IMR-90 (cell line): Measurements from ENCODE around the gene TNRC6B. TPM values are rescaled to one million over a fixed set of nuclear protein-coding genes. Genes with fewer than 3 reads are reported as not detected.

Experiments used
- ATAC-seq: fragments of 200-7000 bp; cut with Tn5 transposase; 2 replicates; pipeline ENCODE4 v1.9.1; 2020; ENCODE audit warnings: low read depth, mild to moderate bottlenecking, moderate library complexity
- BruUV-seq: library from RNA; stranded (reverse); fragments of 400-500 nt; replicated peaks from 2 replicates; lab custom pipeline; 2021; lab: Mats Ljungman, UMichigan
- CTCF ChIA-PET: fragments of 300-600 bp; formaldehyde crosslinking; extraction: SDS; loops from one replicate; lab custom pipeline; 2021; ENCODE audit warnings: antibody characterized with exemption; lab: Yijun Ruan, JAX
- POLR2A ChIA-PET: fragments of 300-600 bp; sonication (Branson Sonifier 250); formaldehyde crosslinking; loops from one replicate; lab custom pipeline; 2022; ENCODE audit warnings: antibody characterized with exemption; ENCODE audit not compliant: unreplicated experiment; lab: Charles Lee
- DNase-seq: peaks from one replicate; pipeline ENCODE4 v3.0.0; 2013
- H2AFZ ChIP-seq: replicated peaks from 2 replicates; pipeline ENCODE3; 2013; ENCODE audit warnings: low read length, mild to moderate bottlenecking; ENCODE audit not compliant: poor library complexity
- H2AK5ac ChIP-seq: 2 replicates; pipeline ENCODE4 v1.6.1; 2013; ENCODE audit warnings: low read depth, low read length, inconsistent platforms
- H2AK9ac ChIP-seq: replicated peaks from 2 replicates; pipeline ENCODE3; 2013; ENCODE audit warnings: mild to moderate bottlenecking, low read depth, low read length, moderate library complexity; ENCODE audit not compliant: poor library complexity
- H2BK120ac ChIP-seq: 2 replicates; pipeline ENCODE4 v1.6.1; 2013; ENCODE audit warnings: low read depth, low read length, inconsistent platforms
- H2BK15ac ChIP-seq: 3 replicates; pipeline ENCODE4 v1.6.1; 2013; ENCODE audit warnings: low read depth, low read length, inconsistent platforms
- H2BK20ac ChIP-seq: 2 replicates; pipeline ENCODE4 v1.6.1; 2013; ENCODE audit warnings: low read depth, mild to moderate bottlenecking, inconsistent platforms, low read length, moderate library complexity
- H2BK5ac ChIP-seq: 2 replicates; pipeline ENCODE4 v1.6.1; 2013; ENCODE audit warnings: mild to moderate bottlenecking, low read depth, low read length, inconsistent platforms; ENCODE audit not compliant: poor library complexity, severe bottlenecking
- H3K14ac ChIP-seq: replicated peaks from 2 replicates; pipeline ENCODE4 v1.6.1; 2013; ENCODE audit warnings: low read depth, low read length, inconsistent platforms
- H3K18ac ChIP-seq: 2 replicates; pipeline ENCODE4 v1.6.1; 2013; ENCODE audit warnings: low read depth, low read length, control low read depth
- H3K23ac ChIP-seq: 2 replicates; pipeline ENCODE4 v1.6.1; 2013; ENCODE audit warnings: low read depth, low read length, inconsistent platforms
- H3K27ac ChIP-seq: 2 replicates; pipeline ENCODE4 v1.5.1; 2013; ENCODE audit warnings: mild to moderate bottlenecking, control low read depth, low read length; ENCODE audit not compliant: insufficient read depth
- H3K27me3 ChIP-seq: 2 replicates; pipeline ENCODE4 v1.6.1; 2013; ENCODE audit warnings: low read length; ENCODE audit not compliant: control insufficient read depth, insufficient read depth
- H3K36me3 ChIP-seq: 2 replicates; pipeline ENCODE4 v1.6.1; 2013; ENCODE audit warnings: low read length, mixed read lengths; ENCODE audit not compliant: control insufficient read depth, insufficient read depth
- H3K4ac ChIP-seq: 2 replicates; pipeline ENCODE4 v1.6.1; 2013; ENCODE audit warnings: low read depth, low read length, inconsistent platforms
- H3K4me1 ChIP-seq: 2 replicates; pipeline ENCODE4 v1.6.1; 2013; ENCODE audit warnings: low read length, mixed read lengths; ENCODE audit not compliant: control insufficient read depth, insufficient read depth
- H3K4me2 ChIP-seq: 2 replicates; pipeline ENCODE4 v1.6.1; 2013; ENCODE audit warnings: low read depth, mild to moderate bottlenecking, control low read depth, low read length, moderate library complexity
- H3K4me3 ChIP-seq: 2 replicates; pipeline ENCODE4 v1.5.1; 2013; ENCODE audit warnings: low read depth, mild to moderate bottlenecking, control low read depth, low read length, moderate library complexity; ENCODE audit not compliant: insufficient read depth
- H3K56ac ChIP-seq: 2 replicates; pipeline ENCODE4 v1.6.1; 2013; ENCODE audit warnings: low read length, inconsistent platforms; ENCODE audit not compliant: insufficient read depth; ENCODE audit errors: extremely low read depth
- H3K79me1 ChIP-seq, 2 experiments: 2 replicates each; pipeline ENCODE4 v1.6.1; 2013; ENCODE audit warnings: low read length in 2 of 2, inconsistent platforms in 1 of 2, low read depth in 1 of 2
- H3K9ac ChIP-seq: 2 replicates; pipeline ENCODE4 v1.6.1; 2013; ENCODE audit warnings: low read depth, low read length, control low read depth
- H3K9me1 ChIP-seq: 2 replicates; pipeline ENCODE4 v1.6.1; 2013; ENCODE audit warnings: low read length, inconsistent platforms; ENCODE audit not compliant: insufficient read depth
- H3K9me3 ChIP-seq: 2 replicates; pipeline ENCODE4 v1.6.1; 2013; ENCODE audit warnings: low read length; ENCODE audit not compliant: control insufficient read depth, insufficient read depth
- H4K20me1 ChIP-seq: 2 replicates; pipeline ENCODE4 v1.6.1; 2013; ENCODE audit warnings: low read length, inconsistent platforms; ENCODE audit not compliant: insufficient read depth
- H4K5ac ChIP-seq: 2 replicates; pipeline ENCODE4 v1.6.1; 2013; ENCODE audit warnings: mild to moderate bottlenecking, low read depth, low read length, control low read depth
- H4K8ac ChIP-seq, 2 experiments: 2 replicates each; pipeline ENCODE4 v1.6.1; 2013; ENCODE audit warnings: low read depth in 2 of 2, low read length in 2 of 2, control low read depth in 1 of 2, inconsistent platforms in 1 of 2
- H4K91ac ChIP-seq: 2 replicates; pipeline ENCODE4 v1.6.1; 2013; ENCODE audit warnings: low read depth, low read length, inconsistent platforms; ENCODE audit not compliant: insufficient read depth
- CTCF ChIP-seq: conservative IDR thresholded peaks from 2 replicates; pipeline ENCODE4 v1.5.1; 2012; ENCODE audit warnings: mild to moderate bottlenecking, low read depth, low read length, improper control_type of control experiment
- NFE2L2 ChIP-seq: fragments of 150-350 bp; IDR thresholded peaks from 2 replicates; pipeline ENCODE4 v1.6.1; 2016; ENCODE audit warnings: low read depth, mild to moderate bottlenecking, low read length
- POLR2A ChIP-seq: IDR thresholded peaks from 2 replicates; pipeline ENCODE4 v1.6.1; 2012; ENCODE audit warnings: mild to moderate bottlenecking, low read depth, low read length
- SMC3 ChIP-seq: fragments of 150-350 bp; IDR thresholded peaks from 2 replicates; pipeline ENCODE4 v1.6.1; 2016; ENCODE audit warnings: low read depth, mild to moderate bottlenecking, antibody characterized with exemption, low read length, moderate library complexity
- WGBS, 2 experiments: methylation state at CpG; one replicate each; pipeline versions ENCODE4 v1.1.5 to v1.1.7; 2013; ENCODE audit warnings: missing lambda C conversion rate in 2 of 2; ENCODE audit not compliant: insufficient read length in 1 of 2; ENCODE audit errors: extremely low coverage in 2 of 2; 5-methylcytosine and 5-hydroxymethylcytosine counted together
- dilution Hi-C: fragments of 300-500 bp; cut with HindIII; formaldehyde crosslinking; loops from one replicate; pipeline ENCODE4 v1.14.3; 2018; ENCODE audit warnings: low sequenced_read_pairs; ENCODE audit not compliant: unreplicated experiment
- in situ Hi-C: fragments of 300-500 bp; cut with MboI; formaldehyde crosslinking; loops from 3 replicates; pipeline ENCODE4 v1.14.3; 2019; ENCODE audit warnings: low sequenced_read_pairs, inconsistent platforms, mixed read lengths
- intact Hi-C: fragments of 100-400 bp; cut with micrococcal nuclease; formaldehyde crosslinking; loops from 2 replicates; pipeline ENCODE4 v1.10.0; 2022
- polyA plus RNA-seq, 3 experiments: library from polyadenylated mRNA; depleted of rRNA; stranded (reverse); fragments of >200 nt; gene quantifications; 2 replicates each; pipeline ENCODE4 v1.2.3, GENCODE V29; 2012; ENCODE audit warnings: low replicate concordance in 1 of 3
- total RNA-seq: library from RNA; depleted of rRNA; stranded (reverse); fragments of >200 nt; gene quantifications from 2 replicates; pipeline ENCODE4 v1.2.3, GENCODE V29; 2012

Gene TNRC6B
- total and polyA plus RNA-seq, 2 of the 4 experiments (the other 2 are of a cell fraction): 3.9 to 17.0 TPM

GRCh38 chr22:40193429-40194421 lies 16.0 kb downstream of the TNRC6B start:
- H3K4me3 ChIP-seq: no peak overlapping the region
- DNase-seq (peak; percentile 34), ATAC-seq (no peak)
- dilution Hi-C loops (no loop called here), in situ Hi-C loops (no loop called here), intact Hi-C loops (no loop called here)
- no peak overlapping the region for H2BK20ac ChIP-seq
- H3K4me1 ChIP-seq: peaks cover 15% of the 10 kb centered on the region
- H4K8ac ChIP-seq: no peak overlapping the region
- H3K9ac ChIP-seq: no peak overlapping the region
- H2AK9ac ChIP-seq: no peak overlapping the region
- peaks cover 21% of the 10 kb centered on the region for H3K9me1 ChIP-seq
- peak overlapping the region; percentile 8; the same call in 1 of the 2 replicates for H3K23ac ChIP-seq
- no peak overlapping the region for H3K4me2 ChIP-seq
- H3K9me3 ChIP-seq: no peaks in the 10 kb centered on the region
- H3K14ac ChIP-seq: no peak overlapping the region
- H3K36me3 ChIP-seq: no peaks in the 10 kb centered on the region
- H4K20me1 ChIP-seq: peaks cover 85% of the 10 kb centered on the region
- no peak overlapping the region for H2AFZ ChIP-seq
- no peak overlapping the region for H3K4ac ChIP-seq
- no peaks in the 10 kb centered on the region for H3K27me3 ChIP-seq
- H3K56ac ChIP-seq: no peak overlapping the region
- H2AK5ac ChIP-seq: peak overlapping the region; percentile 5; the same call in 1 of the 2 replicates
- POLR2A ChIA-PET: no interaction called here
- no peak overlapping the region for H2BK15ac ChIP-seq
- H3K27ac ChIP-seq: no peak overlapping the region
- no peak overlapping the region for H4K5ac ChIP-seq
- 73% methylated on average over 4 of the region's 13 CpGs; no CpG with 5 or more reads in 1 of the 2 experiments for WGBS, 2 experiments
- BruUV-seq: no TSS peak
- H2BK120ac ChIP-seq: no peak overlapping the region
- CTCF ChIA-PET: interaction anchor here (0.6 to 1.8 kb wide), 8 partner anchors 9 to 166 kb away, joined by 3 to 5 read pairs (median 4); no protein-coding TSS in a partner anchor
- H4K91ac ChIP-seq: no peak overlapping the region
- H2BK5ac ChIP-seq: no peak overlapping the region
- H3K18ac ChIP-seq: no peak overlapping the region
- TF ChIP-seq NFE2L2 (no peak), SMC3 (0 out of 2 replicates have a peak, but pooled peaks have one; percentile 16), CTCF (peak; percentile 39), POLR2A (no peak)
- peaks cover 34 to 82% of the 10 kb centered on the region in 2 experiments for H3K79me1 ChIP-seq
